ENCODE data around the gene TNFSF4.

DNA sequence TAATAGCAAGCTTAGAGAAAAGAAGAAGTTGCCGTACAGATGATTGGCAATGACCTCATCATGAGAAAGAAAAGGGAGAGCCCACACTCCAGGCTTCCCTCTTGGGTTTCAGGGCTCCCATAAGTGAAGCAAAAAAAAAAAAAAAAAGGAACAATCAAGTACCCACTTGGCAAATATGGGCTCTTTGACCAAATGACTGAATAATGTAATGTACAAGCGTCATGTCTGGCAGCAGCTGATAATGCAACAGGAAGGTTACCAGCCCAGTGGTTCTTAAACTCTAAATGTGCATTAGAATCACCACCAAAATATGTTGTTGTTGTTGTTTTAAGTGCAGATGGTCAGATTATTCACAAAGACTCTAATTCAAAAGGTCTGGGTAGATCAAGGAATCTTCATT, 13.5 kb downstream of the TNFSF4 start:
- TF ChIP-seq, protein P1, sequence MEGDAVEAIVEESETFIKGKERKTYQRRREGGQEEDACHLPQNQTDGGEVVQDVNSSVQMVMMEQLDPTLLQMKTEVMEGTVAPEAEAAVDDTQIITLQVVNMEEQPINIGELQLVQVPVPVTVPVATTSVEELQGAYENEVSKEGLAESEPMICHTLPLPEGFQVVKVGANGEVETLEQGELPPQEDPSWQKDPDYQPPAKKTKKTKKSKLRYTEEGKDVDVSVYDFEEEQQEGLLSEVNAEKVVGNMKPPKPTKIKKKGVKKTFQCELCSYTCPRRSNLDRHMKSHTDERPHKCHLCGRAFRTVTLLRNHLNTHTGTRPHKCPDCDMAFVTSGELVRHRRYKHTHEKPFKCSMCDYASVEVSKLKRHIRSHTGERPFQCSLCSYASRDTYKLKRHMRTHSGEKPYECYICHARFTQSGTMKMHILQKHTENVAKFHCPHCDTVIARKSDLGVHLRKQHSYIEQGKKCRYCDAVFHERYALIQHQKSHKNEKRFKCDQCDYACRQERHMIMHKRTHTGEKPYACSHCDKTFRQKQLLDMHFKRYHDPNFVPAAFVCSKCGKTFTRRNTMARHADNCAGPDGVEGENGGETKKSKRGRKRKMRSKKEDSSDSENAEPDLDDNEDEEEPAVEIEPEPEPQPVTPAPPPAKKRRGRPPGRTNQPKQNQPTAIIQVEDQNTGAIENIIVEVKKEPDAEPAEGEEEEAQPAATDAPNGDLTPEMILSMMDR (IDR thresholded peaks at IDR 0.05; ENCODE audit: insufficient read depth, low read depth, low read length), result no peak
- no peak for TF ChIP-seq EZH2 (IDR thresholded peaks at IDR 0.05; ENCODE audit: insufficient read depth, low read length)
